Measurements from ENCODE around the gene STARD7.

STARD7 gene, protein sequence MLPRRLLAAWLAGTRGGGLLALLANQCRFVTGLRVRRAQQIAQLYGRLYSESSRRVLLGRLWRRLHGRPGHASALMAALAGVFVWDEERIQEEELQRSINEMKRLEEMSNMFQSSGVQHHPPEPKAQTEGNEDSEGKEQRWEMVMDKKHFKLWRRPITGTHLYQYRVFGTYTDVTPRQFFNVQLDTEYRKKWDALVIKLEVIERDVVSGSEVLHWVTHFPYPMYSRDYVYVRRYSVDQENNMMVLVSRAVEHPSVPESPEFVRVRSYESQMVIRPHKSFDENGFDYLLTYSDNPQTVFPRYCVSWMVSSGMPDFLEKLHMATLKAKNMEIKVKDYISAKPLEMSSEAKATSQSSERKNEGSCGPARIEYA

DNA sequence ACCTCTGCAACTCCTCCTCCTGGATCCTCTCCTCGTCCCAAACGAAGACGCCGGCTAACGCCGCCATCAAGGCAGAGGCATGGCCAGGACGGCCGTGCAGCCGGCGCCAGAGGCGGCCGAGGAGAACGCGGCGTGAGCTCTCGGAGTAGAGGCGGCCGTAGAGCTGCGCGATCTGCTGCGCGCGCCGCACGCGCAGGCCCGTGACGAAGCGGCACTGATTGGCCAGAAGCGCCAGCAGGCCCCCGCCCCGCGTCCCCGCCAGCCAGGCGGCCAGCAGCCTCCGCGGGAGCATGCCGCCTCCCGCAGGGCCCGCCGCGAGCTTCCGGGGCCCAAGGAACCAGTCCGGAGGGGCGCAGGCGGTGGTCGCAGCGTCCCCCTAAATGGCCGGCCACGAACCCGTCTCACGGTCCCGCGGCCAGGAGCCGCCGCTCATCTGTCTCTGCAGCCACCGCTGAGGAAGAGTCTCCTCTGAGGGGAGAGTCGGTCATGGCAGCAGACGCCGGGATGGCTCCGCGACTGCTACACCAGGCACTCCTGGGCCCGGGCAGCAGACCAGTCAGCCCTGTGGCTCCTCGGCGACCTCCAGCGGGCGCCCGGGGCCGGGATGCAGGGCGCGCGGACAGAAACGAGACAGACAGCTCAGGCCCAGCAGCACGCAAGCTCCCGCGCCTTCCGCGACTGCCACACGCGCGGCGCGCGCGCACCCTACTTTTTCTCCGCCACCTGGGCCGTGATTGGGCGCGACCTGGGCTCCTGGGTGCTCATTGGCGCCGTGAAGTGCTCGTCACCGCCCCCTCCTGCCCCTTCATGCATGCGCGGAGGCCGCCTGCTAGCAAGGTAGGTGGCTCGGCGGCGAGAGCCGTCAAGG is at the start of gene STARD7:
Gene STARD7 (minus strand): TSS at position 685 of the 868 bp plus-strand sequence. CDS start 393 bp downstream, at position 292.
- peak; percentile 95 for DNase-seq

DNA sequence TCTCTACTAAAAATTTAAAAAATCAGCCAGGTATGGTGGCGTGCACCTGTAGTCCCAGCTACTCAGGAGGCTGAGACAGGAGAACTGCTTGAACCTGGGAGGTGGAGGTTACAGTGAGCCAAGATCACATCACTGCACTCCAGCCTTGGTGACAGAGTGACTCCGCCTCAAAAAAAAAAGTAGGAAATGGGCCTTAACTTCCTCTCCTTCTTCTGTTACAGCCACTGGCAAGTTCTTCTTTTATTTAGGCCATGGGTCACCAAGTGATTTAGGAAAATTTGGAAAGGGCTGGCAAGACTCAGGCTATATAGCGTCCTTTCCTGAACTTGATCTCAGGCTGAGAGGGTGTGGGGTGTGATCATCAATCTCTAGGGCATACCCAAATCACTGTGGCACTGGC is 49.1 kb upstream of the STARD7 start:
- DNase-seq: peak; percentile 26 to 41

DNA sequence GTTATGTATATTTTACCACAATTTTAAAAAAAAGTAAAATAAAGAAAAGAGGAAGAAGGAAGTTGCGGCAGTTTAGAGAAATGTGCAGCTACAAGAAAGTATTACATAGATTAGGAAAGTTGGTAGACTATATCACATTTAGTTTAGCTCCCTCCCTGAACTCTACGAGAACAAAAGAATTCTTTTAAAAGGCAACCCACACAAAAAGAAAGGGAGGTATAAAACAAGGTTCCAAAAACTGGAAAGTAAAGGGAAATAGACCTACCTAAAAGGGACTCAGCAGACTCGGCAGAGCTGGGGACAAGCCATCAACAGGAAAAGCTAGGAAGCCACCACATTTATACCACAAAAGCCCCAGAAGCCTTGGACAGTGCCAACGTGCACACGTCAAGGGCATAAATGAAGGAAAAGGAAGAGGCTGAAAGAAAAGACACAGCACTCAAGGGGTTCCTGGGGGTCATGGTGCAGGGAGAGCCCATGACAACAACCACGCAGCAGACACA is 48.0 kb upstream of the STARD7 start:
- peak; percentile 73 to 82 for DNase-seq

DNA sequence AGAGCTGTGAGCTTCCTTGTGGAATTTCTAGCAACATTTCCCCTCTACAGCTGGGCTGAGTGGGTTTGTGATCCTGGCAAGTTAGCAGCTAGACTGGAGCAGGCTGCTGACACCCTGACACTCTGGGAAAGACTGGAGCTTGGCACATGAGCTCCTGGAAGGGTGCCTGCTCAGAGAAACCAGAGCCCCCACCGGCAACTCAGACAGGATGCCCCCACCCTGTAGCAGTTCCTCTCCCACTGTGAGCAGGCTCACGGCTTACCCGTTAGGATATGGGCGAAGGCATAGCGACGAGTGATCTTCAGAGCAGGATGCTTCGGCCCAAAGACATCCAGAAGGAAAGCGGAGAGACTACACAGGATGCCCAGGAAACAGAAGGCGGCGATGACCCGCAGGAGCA is 45.9 kb upstream of the STARD7 start:
- peak; percentile 74 to 80 for DNase-seq

DNA sequence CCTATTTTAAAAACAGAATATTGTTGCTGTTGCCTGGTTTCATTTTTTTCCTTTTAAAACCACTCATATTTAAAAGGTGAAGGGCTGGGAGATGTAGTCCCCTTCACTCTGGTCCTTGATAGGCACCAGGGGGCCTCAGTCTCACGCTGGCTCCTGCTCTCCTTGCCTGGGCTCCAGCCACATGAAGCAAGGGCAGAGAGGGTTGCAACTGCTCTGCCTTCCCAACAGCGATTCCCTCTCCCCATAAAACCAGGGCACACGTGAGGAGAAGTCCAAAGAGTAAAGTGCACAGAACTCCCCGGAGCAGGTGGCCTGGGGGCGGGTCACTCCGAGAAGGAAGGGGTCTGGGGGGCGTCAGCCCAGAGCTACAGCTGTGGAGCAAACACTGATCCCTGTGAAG is 44.4 kb upstream of the STARD7 start:
- DNase-seq: no peak

DNA sequence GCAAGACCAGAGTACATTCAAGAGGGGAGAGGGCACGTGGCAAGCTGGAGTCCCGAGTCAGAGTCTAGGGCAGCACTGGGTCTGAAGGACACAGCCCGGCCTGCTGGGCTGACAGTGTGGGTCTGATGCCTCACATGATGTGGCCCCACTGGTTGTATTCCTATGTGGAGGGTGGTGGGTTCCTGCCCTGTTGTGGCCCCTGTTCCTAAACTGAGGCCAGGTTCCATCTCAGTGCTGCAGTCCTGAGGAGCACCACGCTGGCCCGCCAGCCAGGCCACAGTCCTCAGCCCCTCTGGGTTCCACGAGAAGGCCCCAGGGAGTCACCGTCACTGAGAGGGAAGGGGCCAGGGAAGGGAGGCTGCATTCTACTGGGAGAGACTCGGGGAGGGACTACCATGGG is 43.9 kb upstream of the STARD7 start:
- no peak for DNase-seq

DNA sequence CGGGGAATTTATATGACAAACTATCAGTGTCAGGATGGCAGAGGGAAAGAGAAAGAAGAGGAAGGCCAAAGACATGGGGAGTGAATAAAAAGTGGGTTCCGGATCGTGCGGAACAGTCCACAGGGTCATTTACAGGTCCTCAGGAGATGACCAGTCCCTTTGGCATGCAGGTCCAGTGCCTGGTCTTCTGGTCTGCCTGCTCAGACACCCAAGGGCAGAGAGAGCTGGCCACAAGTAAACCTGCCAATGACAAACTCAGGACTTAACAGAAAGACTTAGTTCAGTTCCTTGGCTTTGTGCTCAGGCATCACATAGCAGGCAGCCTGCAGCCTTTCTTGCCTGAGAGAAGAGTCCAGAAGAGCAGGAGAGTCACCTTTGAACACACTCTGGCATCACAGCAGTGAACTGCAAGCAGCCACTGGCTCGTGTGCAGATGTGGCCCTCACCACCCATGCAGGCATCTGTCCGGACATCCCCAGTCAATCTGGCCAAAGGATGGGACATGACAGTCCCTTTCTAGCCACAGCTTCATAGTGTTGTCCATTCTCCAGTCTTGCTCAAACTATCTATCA is 43.2 kb upstream of the STARD7 start:
- no peak for DNase-seq

DNA sequence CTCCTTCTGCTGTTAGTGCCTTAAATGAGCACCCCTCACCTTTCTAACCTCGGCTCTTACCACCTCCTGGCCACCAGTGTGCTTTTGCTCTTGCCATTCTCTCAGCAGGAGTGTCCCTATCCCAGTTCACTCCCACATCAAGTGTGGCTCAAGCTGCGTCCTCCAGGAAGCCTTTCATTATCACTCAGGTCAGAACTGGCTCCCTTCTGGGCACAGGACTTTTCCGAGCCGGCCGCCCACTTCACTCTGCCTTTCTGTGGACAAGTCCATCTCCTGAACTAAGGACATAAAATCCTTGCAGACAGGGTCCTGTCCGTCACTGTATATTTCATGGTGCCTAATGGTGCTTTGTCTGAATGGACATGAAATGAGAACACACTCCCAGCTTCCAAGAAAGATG is 41.6 kb upstream of the STARD7 start:
- DNase-seq: no peak

DNA sequence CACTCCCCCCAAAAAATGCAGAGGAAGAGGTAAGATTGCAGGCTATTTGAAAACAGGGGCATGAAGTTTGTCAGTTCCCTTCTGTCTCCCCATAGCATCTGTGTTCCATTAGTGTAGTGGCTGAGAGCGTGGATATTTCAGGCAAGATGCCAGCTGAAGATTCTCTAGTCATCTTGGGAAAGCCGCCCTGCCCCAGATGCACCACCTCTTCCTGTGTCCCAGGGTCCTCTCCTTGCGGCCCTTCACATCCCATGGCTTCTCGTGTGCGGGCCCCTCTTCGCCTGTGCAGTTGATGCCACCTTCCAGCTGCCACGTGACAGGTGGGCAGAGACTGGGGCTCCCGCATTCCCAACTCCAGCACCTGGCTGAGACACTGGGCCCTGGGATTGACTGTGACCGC is 41.0 kb upstream of the STARD7 start:
- no peak for DNase-seq

DNA sequence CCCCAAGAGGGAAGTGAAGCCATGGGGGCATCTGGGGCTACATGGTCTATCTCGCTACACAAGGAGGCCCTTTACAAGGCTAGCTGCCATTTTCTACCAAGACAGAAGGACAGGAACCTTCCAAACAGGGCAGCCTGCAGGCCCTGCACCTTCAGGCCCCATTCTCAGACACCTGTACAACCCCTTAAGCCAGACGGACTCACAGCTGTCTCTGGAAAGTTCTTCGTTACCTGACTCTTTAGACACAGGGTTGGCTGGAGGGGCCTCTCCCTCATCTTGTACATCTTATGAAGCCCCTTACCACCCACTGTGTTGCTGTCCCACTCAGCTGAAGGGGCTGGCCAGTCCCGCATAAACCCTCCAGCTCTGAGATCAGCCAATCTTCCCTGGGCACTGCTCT is 40.0 kb upstream of the STARD7 start:
- DNase-seq: no peak

DNA sequence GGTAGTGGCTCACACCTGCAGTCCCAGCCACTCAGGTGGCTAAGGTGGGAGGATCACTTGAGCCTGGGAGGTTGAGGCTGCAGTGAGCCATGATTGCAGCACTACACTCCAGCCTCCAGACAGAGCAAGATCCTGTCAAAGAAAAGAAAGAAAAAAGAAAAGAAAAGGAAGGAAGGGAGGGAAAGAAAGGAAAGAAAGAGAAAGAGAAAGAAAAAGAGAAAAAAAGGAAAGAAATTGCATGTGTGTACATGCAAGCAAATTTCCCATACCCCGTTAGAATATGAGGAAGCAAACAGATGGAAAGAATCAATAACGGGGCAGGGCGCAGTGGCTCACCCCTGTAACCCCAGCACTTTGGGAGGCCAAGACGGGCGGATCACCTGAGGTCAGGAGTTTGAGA is 39.3 kb upstream of the STARD7 start:
- no peak for DNase-seq

DNA sequence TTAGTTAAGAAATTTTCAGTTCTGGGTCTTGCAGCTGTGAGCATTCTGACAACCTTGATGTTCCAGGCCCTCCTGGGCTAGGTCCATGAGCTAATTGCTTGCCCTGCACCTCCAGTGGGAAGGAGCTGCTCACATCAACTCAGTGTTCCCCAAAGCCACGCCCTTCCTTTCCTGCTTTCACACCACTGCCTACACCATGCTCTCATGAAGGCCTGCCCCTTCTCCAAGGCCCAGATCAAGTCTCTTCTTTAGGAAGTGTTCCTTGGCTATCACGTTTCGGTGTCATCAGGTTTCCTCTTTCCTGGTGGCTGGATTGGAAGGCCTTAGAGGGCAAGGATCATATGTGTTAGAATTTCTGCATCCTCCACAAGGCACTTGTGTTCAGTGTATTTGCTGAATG is 38.4 kb upstream of the STARD7 start:
- peak; percentile 35 to 52 for DNase-seq

DNA sequence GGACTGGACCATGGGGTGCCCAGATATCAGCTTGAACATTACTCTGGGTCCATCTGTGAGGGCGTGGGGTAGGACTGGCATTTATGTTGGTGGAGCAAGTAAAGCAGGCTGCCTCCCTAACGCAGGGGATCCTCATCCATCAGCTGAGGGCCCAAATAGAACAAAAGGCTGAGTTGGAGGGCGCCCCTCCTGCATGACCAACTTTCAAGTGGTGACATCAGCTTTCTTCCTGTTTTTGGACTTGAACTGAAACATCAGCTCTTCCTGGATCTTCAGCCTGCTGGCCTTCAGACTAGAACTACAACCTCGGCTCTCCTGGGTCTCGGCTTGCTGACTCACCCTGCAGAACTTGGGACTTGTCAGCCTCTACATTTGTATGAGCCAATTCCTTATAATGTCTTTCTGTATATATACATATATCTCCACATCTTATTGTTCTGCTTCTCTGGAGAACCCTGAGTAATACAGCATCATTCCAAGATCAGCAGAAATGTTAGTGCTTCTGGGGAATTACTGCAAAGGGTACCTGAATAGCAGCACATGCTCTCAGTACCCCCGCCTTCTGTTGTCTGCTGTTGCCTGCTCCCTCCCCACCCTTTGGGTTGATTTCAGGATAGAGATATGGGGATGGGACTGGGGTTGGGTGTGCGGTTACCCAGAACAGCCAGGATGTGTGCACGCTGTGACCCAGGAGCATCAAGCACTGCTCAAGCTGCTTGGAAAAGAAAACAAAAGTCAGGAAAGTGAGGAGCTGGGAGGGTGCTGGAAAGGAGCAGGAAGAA is 37.2 kb upstream of the STARD7 start:
- DNase-seq: peak; percentile 76 to 79

DNA sequence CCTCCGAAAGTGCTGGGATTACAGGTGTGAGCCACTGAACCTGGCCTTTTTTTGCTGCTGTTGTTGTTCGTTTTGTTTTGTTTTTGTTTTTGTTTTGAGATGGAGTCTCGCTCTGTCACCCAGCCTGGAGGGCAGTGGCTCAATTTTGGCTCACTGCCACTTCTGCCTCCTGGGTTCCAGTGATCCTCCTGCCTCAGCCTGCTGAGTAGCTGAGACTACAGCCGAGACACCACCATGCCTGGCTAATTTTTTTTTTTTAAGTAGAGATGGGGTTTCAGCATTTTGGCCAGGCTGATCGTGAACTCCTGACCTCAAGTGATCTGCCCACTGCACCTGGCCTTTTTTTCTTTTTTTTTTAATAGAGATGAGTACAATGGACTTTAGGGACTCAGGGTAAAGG is 35.2 kb upstream of the STARD7 start:
- no peak for DNase-seq

DNA sequence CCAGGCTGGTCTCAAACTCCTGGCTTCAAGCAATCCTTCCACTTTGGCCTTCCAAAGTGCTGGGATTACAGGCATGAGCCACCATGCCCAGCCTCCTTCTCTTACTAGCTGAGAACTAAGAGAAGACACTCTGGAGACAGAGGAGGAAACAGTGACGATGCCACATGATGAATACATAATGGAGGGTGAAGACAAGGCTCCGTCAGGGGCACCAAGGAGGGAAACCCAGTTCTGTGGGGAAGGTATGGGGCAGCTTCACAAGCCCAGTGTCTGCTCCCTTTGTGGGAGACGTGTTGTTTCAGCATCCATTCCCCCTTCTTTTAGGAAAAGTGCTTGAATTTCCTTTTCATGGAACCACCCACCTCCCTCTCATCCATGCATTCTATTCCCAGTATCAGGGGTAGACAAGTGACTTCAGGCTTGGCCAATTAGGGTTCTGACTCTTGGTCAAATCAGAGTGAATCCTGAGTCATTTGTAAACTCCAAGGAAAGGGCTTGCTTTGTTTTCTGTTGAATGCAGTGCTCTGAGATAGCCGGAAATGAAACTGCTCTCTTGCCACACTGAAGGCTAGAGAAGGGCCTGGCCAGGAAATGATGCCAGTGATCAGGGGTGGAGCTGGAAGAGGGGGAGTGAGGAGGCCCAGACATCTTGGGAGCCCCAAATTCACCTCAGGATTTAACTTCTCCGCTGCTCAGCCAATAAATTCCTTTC is 33.4 kb upstream of the STARD7 start:
- DNase-seq: peak; percentile 72 to 81

DNA sequence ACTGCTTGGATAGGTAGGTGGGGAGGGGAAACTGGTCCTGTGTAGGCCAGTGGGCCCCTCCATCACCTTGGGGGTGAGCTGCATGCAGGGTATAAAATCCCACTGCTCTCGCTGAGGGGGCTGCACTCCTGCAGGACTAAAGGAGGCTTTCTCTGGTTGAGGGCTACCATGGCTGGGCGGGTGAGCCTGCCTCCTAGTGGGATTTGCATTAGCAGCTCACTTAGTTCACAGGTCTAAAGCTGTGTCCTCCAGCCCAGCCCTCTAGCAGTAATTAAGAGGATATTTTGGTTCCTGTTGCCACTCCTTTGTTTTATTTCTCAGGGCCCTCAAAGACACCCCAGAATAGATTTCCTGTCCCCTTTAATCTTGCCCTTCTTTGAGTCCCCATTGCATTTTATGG is 32.6 kb upstream of the STARD7 start:
- no peak for DNase-seq

DNA sequence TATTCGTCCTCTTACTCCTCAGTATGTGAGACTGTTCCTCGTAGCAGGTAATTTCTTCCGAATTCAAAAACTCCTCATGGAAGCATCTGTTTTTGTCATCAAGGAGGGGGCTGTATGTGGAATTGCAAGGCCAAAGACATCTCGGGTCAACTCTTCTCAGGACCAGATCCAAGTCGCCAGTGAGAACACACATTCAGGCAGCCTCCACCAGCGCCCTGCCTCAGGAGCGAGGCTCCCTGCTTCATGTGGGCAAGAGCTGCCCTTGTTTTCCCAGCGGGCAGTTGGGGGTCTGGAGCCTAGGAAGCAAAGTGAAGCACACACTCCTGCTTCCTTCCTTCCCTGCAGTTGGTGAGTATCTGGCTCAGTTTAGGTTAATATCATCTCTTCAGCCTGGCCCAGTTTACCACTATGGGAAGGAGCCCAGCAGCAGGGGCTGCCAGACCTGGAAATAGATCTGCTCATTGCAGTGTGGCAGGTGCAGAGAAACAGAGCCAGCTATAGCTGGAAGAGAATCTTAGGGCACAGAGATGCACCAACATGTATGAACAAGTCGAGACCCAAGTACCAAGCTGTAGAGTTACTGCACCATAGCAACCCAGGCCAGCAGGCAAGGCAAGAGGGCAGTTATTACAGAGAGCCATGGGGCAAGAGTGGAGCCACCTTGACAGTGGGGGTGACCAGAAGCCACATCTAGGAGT is 31.9 kb upstream of the STARD7 start:
- no peak for DNase-seq

DNA sequence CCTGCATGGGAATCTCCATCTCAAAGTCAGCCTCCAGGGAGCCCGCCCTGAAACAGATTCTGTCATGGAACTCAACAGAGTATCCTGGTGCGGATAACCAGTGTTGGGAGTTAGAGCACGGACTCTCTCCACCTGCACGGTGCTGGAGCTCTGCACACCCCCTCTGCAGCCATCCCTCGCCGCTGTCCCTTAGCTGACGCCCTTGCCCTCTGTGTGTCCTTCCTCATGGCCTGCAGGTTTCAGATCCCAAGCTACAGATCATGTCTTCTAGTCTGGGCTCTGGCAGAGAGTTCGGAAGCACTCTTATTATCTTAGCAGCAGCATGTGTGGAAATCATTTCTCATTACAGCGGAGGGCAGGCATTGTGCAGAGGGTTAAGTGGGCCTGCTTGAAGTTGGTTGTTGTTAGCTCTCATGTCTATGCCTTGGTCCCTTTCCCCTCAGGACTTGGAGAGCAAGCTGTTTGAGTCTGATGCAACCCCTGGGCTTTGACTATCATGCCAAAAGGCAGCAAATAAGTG is 31.2 kb upstream of the STARD7 start:
- no peak for DNase-seq

DNA sequence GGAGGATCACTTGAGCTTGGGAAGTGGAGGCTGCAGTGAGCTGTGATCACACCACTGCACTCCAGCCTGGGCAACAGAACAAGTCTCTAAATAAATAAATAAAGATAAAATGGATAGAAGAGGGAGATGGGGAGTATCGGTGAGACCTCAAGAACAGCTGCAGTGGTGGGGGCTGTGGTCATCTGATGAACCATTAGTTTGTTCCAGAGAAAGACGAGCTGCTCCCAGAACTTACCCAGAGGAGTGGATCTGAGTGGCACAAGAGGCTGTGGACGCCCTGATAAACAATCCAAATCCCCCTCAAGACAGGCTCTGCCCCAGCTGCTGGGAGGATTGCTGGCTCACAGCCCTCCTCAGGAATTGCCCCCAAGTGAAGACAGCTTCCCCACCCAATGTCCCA is 30.5 kb upstream of the STARD7 start:
- DNase-seq: no peak

DNA sequence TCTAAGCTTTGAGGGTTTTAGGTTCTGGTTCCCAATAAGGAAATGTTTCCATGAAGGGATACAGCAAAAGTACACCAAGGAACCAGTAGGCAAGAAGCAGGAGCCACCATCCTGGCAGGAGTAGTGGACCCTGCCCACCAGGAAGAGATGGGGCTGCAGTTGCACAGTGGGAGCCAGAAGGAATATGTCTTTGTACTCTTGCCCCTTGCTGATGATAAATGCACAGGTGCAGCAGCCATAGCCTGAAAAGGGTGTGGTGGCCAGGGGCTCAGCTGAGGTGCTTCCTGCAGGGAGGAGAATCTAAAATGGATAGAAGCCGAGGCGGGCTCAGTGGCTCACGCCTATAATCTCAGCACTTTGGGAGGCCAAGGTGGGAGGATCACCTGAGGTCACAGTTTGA is 29.6 kb upstream of the STARD7 start:
- no peak for DNase-seq

DNA sequence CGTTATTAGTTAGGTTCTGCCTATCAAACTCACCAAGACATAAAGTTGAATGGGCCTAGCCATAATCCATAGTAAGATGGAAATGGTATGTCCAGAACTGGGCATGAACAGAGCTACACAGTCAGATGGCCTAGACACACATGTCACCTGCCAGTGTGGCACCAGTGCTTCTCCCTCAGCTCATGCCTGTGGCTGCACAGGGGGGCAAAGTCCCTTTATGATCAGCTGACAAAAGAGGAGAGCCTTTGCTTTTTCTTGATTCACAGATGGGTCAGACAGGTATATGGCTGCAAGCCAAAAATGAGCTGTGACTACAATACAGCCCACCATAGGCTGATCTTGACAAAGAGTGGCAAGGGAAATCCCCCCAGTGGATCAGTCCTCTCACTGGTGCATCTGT is 28.3 kb upstream of the STARD7 start:
- DNase-seq: no peak
